K562 (cell line): Measurements from ENCODE around the gene KIAA1958. TPM values are rescaled to one million over a fixed set of nuclear protein-coding genes. Genes with fewer than 3 reads are reported as not detected.

Source experiments
- ATAC-seq: fragments of 200-7000 bp; cut with Tn5 transposase; 3 replicates; pipeline ENCODE4 v1.9.1; 2020; ENCODE audit warnings: moderate library complexity
- BruUV-seq: library from RNA; stranded (reverse); fragments of 400-500 nt; replicated peaks from 2 replicates; lab custom pipeline; 2021; lab: Mats Ljungman, UMichigan
- CTCF ChIA-PET: fragments of 300-600 bp; formaldehyde crosslinking; extraction: SDS; loops from one replicate; lab custom pipeline; 2021; ENCODE audit warnings: low intra/inter-chr PET ratio; lab: Yijun Ruan, JAX
- POLR2A ChIA-PET: fragments of 300-600, 350-650 bp; sonication (Branson Sonifier 250); formaldehyde crosslinking; extraction: SDS; loops from one replicate; lab custom pipeline; 2021; ENCODE audit warnings: antibody characterized with exemption, inconsistent platforms; lab: Yijun Ruan, JAX
- DNase-seq, 4 experiments: peaks; one replicate each; pipeline versions ENCODE4 v3.0.0 to v3.0.0-alpha.2; 2011 to 2018; ENCODE audit warnings: low spot score in 3 of 4, mixed read lengths in 3 of 4; ENCODE audit errors: extremely low read depth in 1 of 4
- FAIRE-seq: peaks from 2 replicates; lab custom pipeline; 2011; peaks lifted over from hg19 to GRCh38; lab: Jason Lieb, UNC
- H2AFZ ChIP-seq: 2 replicates; pipeline ENCODE4 v1.6.0; 2011; ENCODE audit warnings: low read depth, low read length, control low read depth, inconsistent platforms
- H3K27ac ChIP-seq: fragments of 200-600 bp; 3 replicates; pipeline ENCODE4 v1.8.0; 2011; ENCODE audit warnings: low read depth, mild to moderate bottlenecking, control low read depth, inconsistent platforms, low read length, moderate library complexity, mixed read lengths; ENCODE audit errors: extremely low read depth
- H3K27me3 ChIP-seq, 2 experiments: fragments of 300-600 bp in 1 of 2; 2 replicates in 1 of 2; 3 replicates in 1 of 2; pipeline versions ENCODE4 v1.6.0 to v1.8.0; 2011; ENCODE audit warnings: inconsistent platforms in 2 of 2, low read length in 2 of 2, mild to moderate bottlenecking in 1 of 2, mixed read lengths in 1 of 2, moderate library complexity in 1 of 2; ENCODE audit not compliant: control insufficient read depth in 2 of 2, insufficient read depth in 2 of 2
- H3K36me3 ChIP-seq: fragments of 300-600 bp; 3 replicates; pipeline ENCODE4 v1.8.0; 2011; ENCODE audit warnings: mild to moderate bottlenecking, low read length, inconsistent platforms; ENCODE audit not compliant: control insufficient read depth, insufficient read depth
- H3K4me1 ChIP-seq, 2 experiments: fragments of 200-600 bp in 1 of 2; replicated peaks in 1 of 2; 2 replicates in 1 of 2; 3 replicates in 1 of 2; pipeline versions ENCODE4 v1.5.1 to v1.8.0; 2011; ENCODE audit warnings: inconsistent platforms in 2 of 2, low read length in 2 of 2, mild to moderate bottlenecking in 1 of 2, mixed read lengths in 1 of 2, moderate library complexity in 1 of 2; ENCODE audit not compliant: control insufficient read depth in 2 of 2, insufficient read depth in 2 of 2
- H3K4me2 ChIP-seq: 2 replicates; pipeline ENCODE4 v1.6.1; 2011; ENCODE audit warnings: low read length, control low read depth, inconsistent platforms, mixed read lengths; ENCODE audit not compliant: insufficient read depth
- H3K4me3 ChIP-seq: fragments of 200-600 bp; sonication (generic), shearing (Covaris generic); 2 replicates; pipeline ENCODE4 v1.5.1; 2016; ENCODE audit warnings: control low read depth, inconsistent platforms
- H3K79me2 ChIP-seq: fragments of 200-600 bp; 3 replicates; pipeline ENCODE4 v1.8.0; 2011; ENCODE audit warnings: low read length, inconsistent platforms; ENCODE audit not compliant: control insufficient read depth, insufficient read depth
- H3K9ac ChIP-seq, 2 experiments: 2 replicates each; pipeline versions ENCODE4 v1.6.0 to v1.6.1; 2011; ENCODE audit warnings: low read depth in 2 of 2, low read length in 2 of 2, control low read depth in 1 of 2, inconsistent platforms in 1 of 2, mild to moderate bottlenecking in 1 of 2, mixed read lengths in 1 of 2; ENCODE audit not compliant: insufficient read depth in 1 of 2
- H3K9me1 ChIP-seq: one replicate; pipeline ENCODE4 v1.6.0; 2011; ENCODE audit warnings: inconsistent platforms, mild to moderate bottlenecking, low read length, moderate library complexity; ENCODE audit not compliant: control insufficient read depth, insufficient read depth
- H3K9me3 ChIP-seq: replicated peaks from 2 replicates; pipeline ENCODE4 v1.5.1; 2011; ENCODE audit warnings: low read depth, low read length, inconsistent platforms; ENCODE audit not compliant: control insufficient read depth, insufficient read depth
- H4K20me1 ChIP-seq: replicated peaks from 2 replicates; pipeline ENCODE4 v1.6.1; 2011; ENCODE audit warnings: low read length, inconsistent platforms, mixed read lengths; ENCODE audit not compliant: control insufficient read depth, insufficient read depth
- HMGN3 ChIP-seq: IDR thresholded peaks from 2 replicates; pipeline ENCODE4 v1.6.1; 2011; ENCODE audit warnings: borderline replicate concordance, low read depth, mild to moderate bottlenecking, mixed read lengths, low read length; ENCODE audit not compliant: insufficient read length; ENCODE audit errors: extremely low read depth
- MEIS2 ChIP-seq: fragments of 450-650 bp; IDR thresholded peaks from 2 replicates; pipeline ENCODE4 v1.6.1; 2014; ENCODE audit warnings: mild to moderate bottlenecking; ENCODE audit not compliant: partially characterized antibody
- OTX1 ChIP-seq: fragments of 450-650 bp; formaldehyde crosslinking; IDR thresholded peaks from 2 replicates; pipeline ENCODE4 v1.4.0; 2022; ENCODE audit warnings: mild to moderate bottlenecking
- WGBS: fragments of 100-300 bp; shearing (Covaris generic); methylation state at CpG from one replicate; pipeline ENCODE4 v1.1.6; 2016; ENCODE audit warnings: low coverage, mixed read lengths; ENCODE audit not compliant: insufficient coverage; ENCODE audit errors: missing lambda C conversion rate; 5-methylcytosine and 5-hydroxymethylcytosine counted together
- in situ Hi-C: fragments of 300-500 bp; cut with MboI; formaldehyde crosslinking; loops from 4 replicates; pipeline ENCODE4 v1.15.0; 2018; ENCODE audit warnings: inconsistent platforms, mixed read lengths
- intact Hi-C: fragments of 100-400 bp; cut with micrococcal nuclease; formaldehyde crosslinking; loops from 2 replicates; pipeline ENCODE4 v1.14.2; 2022
- polyA plus RNA-seq, 8 experiments: library from polyadenylated mRNA; depleted of rRNA in 4 of 8; stranded (reverse) in 5 of 8; unstranded in 3 of 8; fragments of >200 nt; fragmentation: Nextera tagmentation in 2 of 8; fragmentation: Illumina TruSeq in 1 of 8; extraction: Ambion mirVana in 2 of 8; extraction: Trizol in 1 of 8; gene quantifications; 2 replicates each; pipeline versions ENCODE4 v1.2.1 to v1.2.3, GENCODE V29; 2011 to 2014; ENCODE audit warnings: inconsistent platforms in 1 of 8, missing spikeins in 1 of 8
- total RNA-seq, 7 experiments: library from RNA; depleted of rRNA in 6 of 7; stranded (reverse); fragments of >200 nt in 6 of 7; fragmentation: Illumina TruSeq in 2 of 7; extraction: Trizol in 2 of 7; gene quantifications; 2 replicates each; pipeline versions ENCODE4 v1.2.1 to v1.2.3, GENCODE V29; 2011 to 2021; ENCODE audit warnings: low replicate concordance in 1 of 7
- TF ChIP-seq, protein P1 (sequence below), 2 experiments: IDR thresholded peaks in 1 of 2; conservative IDR thresholded peaks in 1 of 2; 2 replicates each; pipeline ENCODE4 v1.6.1; 2016; ENCODE audit warnings: low read depth in 2 of 2, mild to moderate bottlenecking in 1 of 2, missing compliant biosample characterization in 1 of 2, missing genetic modification characterization in 1 of 2, moderate library complexity in 1 of 2
- TF ChIP-seq, protein P2 (sequence below): fragments of 450-650 bp; IDR thresholded peaks from 2 replicates; pipeline ENCODE4 v1.6.1; 2016

The KIAA1958 gene
- total and polyA plus RNA-seq, 9 of the 15 experiments (the other 6 are each of a cell fraction or from before 2014, with no cell fraction given), result 1.1 to 16.0 (median 10.1) TPM

DNA sequence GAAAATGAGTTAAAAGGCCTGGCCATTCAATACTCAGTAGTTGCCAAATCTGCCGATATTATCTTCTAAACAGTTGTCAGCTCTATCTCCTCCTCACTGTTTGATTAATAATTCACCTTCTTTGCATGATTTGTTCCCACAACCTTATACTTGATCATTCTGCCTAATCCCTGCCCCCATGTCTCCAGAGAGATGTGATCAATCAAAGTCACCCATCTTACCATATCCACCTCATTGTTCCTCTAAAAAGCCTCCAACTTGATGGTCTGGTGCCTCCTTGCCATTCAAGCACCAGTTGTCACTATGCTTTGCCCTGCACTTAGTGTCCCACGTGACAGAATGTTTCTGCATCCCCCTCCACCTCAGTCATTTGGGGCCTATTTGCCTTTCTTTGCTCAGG, 41.3 kb downstream of the KIAA1958 start:
- DNase-seq (no peak), ATAC-seq (no peak), FAIRE-seq (no peak)
- H3K9ac ChIP-seq, result no peak overlapping the region
- H3K27ac ChIP-seq, result no peak overlapping the region
- BruUV-seq, result no TSS peak
- H3K4me1 ChIP-seq, result no peaks in the 10 kb centered on the region
- H3K27me3 ChIP-seq, result no peaks in the 10 kb centered on the region
- 55% methylated on average over 2 of the region's 2 CpGs for WGBS
- TF ChIP-seq MEIS2, result peak; percentile 16
- TF ChIP-seq HMGN3, result no peak
- TF ChIP-seq, protein P1, sequence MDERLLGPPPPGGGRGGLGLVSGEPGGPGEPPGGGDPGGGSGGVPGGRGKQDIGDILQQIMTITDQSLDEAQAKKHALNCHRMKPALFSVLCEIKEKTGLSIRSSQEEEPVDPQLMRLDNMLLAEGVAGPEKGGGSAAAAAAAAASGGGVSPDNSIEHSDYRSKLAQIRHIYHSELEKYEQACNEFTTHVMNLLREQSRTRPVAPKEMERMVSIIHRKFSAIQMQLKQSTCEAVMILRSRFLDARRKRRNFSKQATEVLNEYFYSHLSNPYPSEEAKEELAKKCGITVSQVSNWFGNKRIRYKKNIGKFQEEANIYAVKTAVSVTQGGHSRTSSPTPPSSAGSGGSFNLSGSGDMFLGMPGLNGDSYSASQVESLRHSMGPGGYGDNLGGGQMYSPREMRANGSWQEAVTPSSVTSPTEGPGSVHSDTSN (CRISPR knock-in tag; IDR thresholded peaks at IDR 0.05; ENCODE audit: low read depth), result no peak
- TF ChIP-seq, protein P1 (tag; conservative IDR thresholded peaks at IDR 0.05; ENCODE audit: low read depth), result peak; percentile 43
- no peak for TF ChIP-seq OTX1 (CRISPR knock-in tag)
- TF ChIP-seq, protein P2, sequence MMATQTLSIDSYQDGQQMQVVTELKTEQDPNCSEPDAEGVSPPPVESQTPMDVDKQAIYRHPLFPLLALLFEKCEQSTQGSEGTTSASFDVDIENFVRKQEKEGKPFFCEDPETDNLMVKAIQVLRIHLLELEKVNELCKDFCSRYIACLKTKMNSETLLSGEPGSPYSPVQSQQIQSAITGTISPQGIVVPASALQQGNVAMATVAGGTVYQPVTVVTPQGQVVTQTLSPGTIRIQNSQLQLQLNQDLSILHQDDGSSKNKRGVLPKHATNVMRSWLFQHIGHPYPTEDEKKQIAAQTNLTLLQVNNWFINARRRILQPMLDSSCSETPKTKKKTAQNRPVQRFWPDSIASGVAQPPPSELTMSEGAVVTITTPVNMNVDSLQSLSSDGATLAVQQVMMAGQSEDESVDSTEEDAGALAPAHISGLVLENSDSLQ, result peak; percentile 52; the same call in 1 of the 2 replicates
- ChIA-PET CTCF (no interaction called here), POLR2A (interaction anchor here (0.6 to 1.0 kb wide), 2 partner anchors 9 kb away, joined by 3 to 4 read pairs; no protein-coding TSS in a partner anchor)
- no peaks in the 10 kb centered on the region for H4K20me1 ChIP-seq
- H2AFZ ChIP-seq, result no peak overlapping the region
- H3K9me1 ChIP-seq, result no peaks in the 10 kb centered on the region
- intact Hi-C loops, result loop anchor here (10.0 kb wide), 1 partner anchor 73 kb away; no protein-coding TSS in a partner anchor
- H3K9me3 ChIP-seq, result no peaks in the 10 kb centered on the region
- no peak overlapping the region for H3K4me3 ChIP-seq
- in situ Hi-C loops, result no loop called here
- H3K79me2 ChIP-seq, result peaks cover 23% of the 10 kb centered on the region
- H3K36me3 ChIP-seq, result no peaks in the 10 kb centered on the region
- no peak overlapping the region for H3K4me2 ChIP-seq
